Peyer's patch (tissue), 4 donors: ENCODE results near the gene SLC41A3.

Experiments used
- CTCF ChIP-seq, 6 experiments: fragments of 450-650 bp in 4 of 6; fragments of 200-600 bp in 2 of 6; sonication (generic) in 1 of 6; IDR thresholded peaks; one replicate each; pipeline ENCODE4 v1.5.1; 2017 to 2019; ENCODE audit warnings: antibody characterized with exemption in 6 of 6, mild to moderate bottlenecking in 3 of 6, moderate library complexity in 1 of 6
- POLR2A ChIP-seq, 2 donors: fragments of 450-650 bp; IDR thresholded peaks; one replicate each; pipeline ENCODE4 v1.5.1; 2017; ENCODE audit warnings: antibody characterized with exemption in 2 of 2, mild to moderate bottlenecking in 2 of 2, moderate library complexity in 2 of 2

GRCh38 chr3:125957674-125958510 is 126.0 kb downstream of the SLC41A3 start:
- no peak for TF ChIP-seq CTCF (IDR thresholded peaks at IDR 0.05)
- TF ChIP-seq POLR2A (IDR thresholded peaks at IDR 0.05), result no peak
